ENCODE measurements around the gene DOK6.

DNA sequence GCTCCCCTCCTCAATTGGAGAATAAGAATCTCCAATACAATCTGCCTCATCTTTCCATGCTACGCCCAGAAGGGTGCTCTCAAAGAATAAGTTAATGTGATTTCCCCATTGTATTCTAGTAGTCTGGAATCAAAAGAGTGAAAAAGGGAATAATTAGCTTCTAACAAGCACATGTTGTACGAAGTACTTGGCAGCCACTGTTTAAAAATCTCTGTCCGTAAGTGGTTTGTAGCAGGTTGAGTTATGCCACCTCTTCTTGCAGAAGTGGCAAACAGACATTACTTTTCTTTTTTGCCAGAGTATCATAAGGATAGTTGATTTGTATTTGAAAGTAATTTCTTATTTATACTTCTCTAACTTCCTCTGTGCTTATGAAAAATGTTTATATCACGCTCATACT is 362.3 kb downstream of the DOK6 start:
- TF ChIP-seq CTCF (conservative IDR thresholded peaks at IDR 0.05; ENCODE audit: low read length) (no peak), EZH2phosphoT487 (IDR thresholded peaks at IDR 0.05; ENCODE audit: borderline replicate concordance, low read depth, low read length) (no peak)
